ENCODE measurements around the gene CP.
"Not testable (repeated sequence)": the region's sequence is repeated elsewhere in the genome, so short reads cannot be mapped to it uniquely, and the experiment has no call there.

The CP gene

GRCh38 chr3:149243540-149243939 lies 21.9 kb upstream of the CP start:
- intact Hi-C loops (cut with micrococcal nuclease): no loop called here
- H3K4me1 Mint-ChIP-seq (ENCODE audit: low read depth): peaks cover 24% of the 10 kb centered on the region
- H3K4me3 Mint-ChIP-seq: no peak overlapping the region
- no peaks in the 10 kb centered on the region for H3K9me3 Mint-ChIP-seq
- H3K27me3 Mint-ChIP-seq: no peaks in the 10 kb centered on the region
- no peaks in the 10 kb centered on the region for H3K36me3 Mint-ChIP-seq (ENCODE audit: low read depth)
- H3K27ac Mint-ChIP-seq: no peak overlapping the region

GRCh38 chr3:149239357-149239936 lies 17.8 kb upstream of the CP start:
- peaks cover 5% of the 10 kb centered on the region for H3K27me3 Mint-ChIP-seq
- no peaks in the 10 kb centered on the region for H3K36me3 Mint-ChIP-seq (ENCODE audit: low read depth)
- no peak overlapping the region for H3K27ac Mint-ChIP-seq
- intact Hi-C loops (cut with micrococcal nuclease): no loop called here
- H3K4me1 Mint-ChIP-seq (ENCODE audit: low read depth): peaks cover 17% of the 10 kb centered on the region
- H3K4me3 Mint-ChIP-seq: no peak overlapping the region
- no peaks in the 10 kb centered on the region for H3K9me3 Mint-ChIP-seq

GRCh38 chr3:149238268-149238667 lies 16.6 kb upstream of the CP start:
- H3K4me3 Mint-ChIP-seq; H3K27ac Mint-ChIP-seq; H3K36me3 Mint-ChIP-seq (ENCODE audit: low read depth); H3K9me3 Mint-ChIP-seq; intact Hi-C loops (cut with micrococcal nuclease); H3K27me3 Mint-ChIP-seq: not testable (repeated sequence)
- H3K4me1 Mint-ChIP-seq (ENCODE audit: low read depth): peaks cover 22% of the 10 kb centered on the region

GRCh38 chr3:149235599-149236424 lies 14.2 kb upstream of the CP start:
- H3K4me1 Mint-ChIP-seq (ENCODE audit: low read depth): peaks cover 39% of the 10 kb centered on the region
- no peak overlapping the region for H3K27ac Mint-ChIP-seq
- intact Hi-C loops (cut with micrococcal nuclease): no loop called here
- no peaks in the 10 kb centered on the region for H3K9me3 Mint-ChIP-seq
- no peak overlapping the region for H3K4me3 Mint-ChIP-seq
- H3K27me3 Mint-ChIP-seq: peaks cover 5% of the 10 kb centered on the region
- no peaks in the 10 kb centered on the region for H3K36me3 Mint-ChIP-seq (ENCODE audit: low read depth)

- no peak overlapping the region for H3K27ac Mint-ChIP-seq
- no peak overlapping the region for H3K4me3 Mint-ChIP-seq
- H3K4me1 Mint-ChIP-seq (ENCODE audit: low read depth): peaks cover 39% of the 10 kb centered on the region
- no peaks in the 10 kb centered on the region for H3K9me3 Mint-ChIP-seq
- H3K36me3 Mint-ChIP-seq (ENCODE audit: low read depth): no peaks in the 10 kb centered on the region
- peaks cover 5% of the 10 kb centered on the region for H3K27me3 Mint-ChIP-seq
- intact Hi-C loops (cut with micrococcal nuclease): no loop called here
Measured at GRCh38 chr3:149234671-149235245, 13.1 kb upstream of the CP start.

- Mint-ChIP-seq H3K4me3 (no peak overlapping the region), H3K27me3 (peaks cover 5% of the 10 kb centered on the region), H3K4me1 (ENCODE audit: low read depth) (peaks cover 39% of the 10 kb centered on the region), H3K9me3 (no peaks in the 10 kb centered on the region), H3K27ac (no peak overlapping the region), H3K36me3 (ENCODE audit: low read depth) (no peaks in the 10 kb centered on the region)
- intact Hi-C loops (cut with micrococcal nuclease): no loop called here
Measured at GRCh38 chr3:149233323-149233722, 11.7 kb upstream of the CP start.

- no peaks in the 10 kb centered on the region for H3K36me3 Mint-ChIP-seq (ENCODE audit: low read depth)
- peak overlapping the region; percentile 1 for H3K27ac Mint-ChIP-seq
- H3K27me3 Mint-ChIP-seq: peaks cover 3% of the 10 kb centered on the region
- peaks cover 39% of the 10 kb centered on the region for H3K4me1 Mint-ChIP-seq (ENCODE audit: low read depth)
- no peaks in the 10 kb centered on the region for H3K9me3 Mint-ChIP-seq
- intact Hi-C loops (cut with micrococcal nuclease): no loop called here
- H3K4me3 Mint-ChIP-seq: no peak overlapping the region
Measured at GRCh38 chr3:149231871-149232270, 10.2 kb upstream of the CP start.

GRCh38 chr3:149227591-149228268 lies 6.1 kb upstream of the CP start:
- Mint-ChIP-seq H3K36me3 (ENCODE audit: low read depth) (no peaks in the 10 kb centered on the region), H3K27ac (no peak overlapping the region), H3K4me1 (ENCODE audit: low read depth) (peaks cover 36% of the 10 kb centered on the region), H3K4me3 (no peak overlapping the region), H3K9me3 (no peaks in the 10 kb centered on the region), H3K27me3 (no peaks in the 10 kb centered on the region)
- intact Hi-C loops (cut with micrococcal nuclease): no loop called here

GRCh38 chr3:149226776-149227175 lies 5.1 kb upstream of the CP start:
- Mint-ChIP-seq H3K36me3 (ENCODE audit: low read depth) (no peaks in the 10 kb centered on the region), H3K27me3 (no peaks in the 10 kb centered on the region), H3K27ac (no peak overlapping the region), H3K9me3 (no peaks in the 10 kb centered on the region), H3K4me1 (ENCODE audit: low read depth) (peaks cover 30% of the 10 kb centered on the region), H3K4me3 (no peak overlapping the region)
- intact Hi-C loops (cut with micrococcal nuclease): no loop called here

GRCh38 chr3:149224736-149225594 lies 3.3 kb upstream of the CP start:
- Mint-ChIP-seq H3K4me1 (ENCODE audit: low read depth) (peaks cover 24% of the 10 kb centered on the region), H3K4me3 (peak overlapping the region; percentile 64), H3K36me3 (ENCODE audit: low read depth) (no peaks in the 10 kb centered on the region), H3K9me3 (no peaks in the 10 kb centered on the region), H3K27ac (peak overlapping the region; percentile 61), H3K27me3 (no peaks in the 10 kb centered on the region)
- intact Hi-C loops (cut with micrococcal nuclease): no loop called here

- no peak overlapping the region for H3K27ac Mint-ChIP-seq
- H3K4me3 Mint-ChIP-seq: no peak overlapping the region
- no peaks in the 10 kb centered on the region for H3K36me3 Mint-ChIP-seq (ENCODE audit: low read depth)
- intact Hi-C loops (cut with micrococcal nuclease): no loop called here
- H3K4me1 Mint-ChIP-seq (ENCODE audit: low read depth): peaks cover 24% of the 10 kb centered on the region
- no peaks in the 10 kb centered on the region for H3K27me3 Mint-ChIP-seq
- no peaks in the 10 kb centered on the region for H3K9me3 Mint-ChIP-seq
Measured at GRCh38 chr3:149223461-149223820, 1.8 kb upstream of the CP start.

- H3K36me3 Mint-ChIP-seq (ENCODE audit: low read depth); intact Hi-C loops (cut with micrococcal nuclease); H3K4me3 Mint-ChIP-seq; H3K9me3 Mint-ChIP-seq; H3K27me3 Mint-ChIP-seq; H3K27ac Mint-ChIP-seq; H3K4me1 Mint-ChIP-seq (ENCODE audit: low read depth): not testable (repeated sequence)
Measured at GRCh38 chr3:149219380-149220121, 2.1 kb downstream of the CP start.

- H3K36me3 Mint-ChIP-seq (ENCODE audit: low read depth): no peaks in the 10 kb centered on the region
- H3K4me3 Mint-ChIP-seq: no peak overlapping the region
- no peak overlapping the region for H3K27ac Mint-ChIP-seq
- intact Hi-C loops (cut with micrococcal nuclease): no loop called here
- no peaks in the 10 kb centered on the region for H3K27me3 Mint-ChIP-seq
- no peaks in the 10 kb centered on the region for H3K9me3 Mint-ChIP-seq
- H3K4me1 Mint-ChIP-seq (ENCODE audit: low read depth): no peaks in the 10 kb centered on the region
Measured at GRCh38 chr3:149217347-149217746, 4.3 kb downstream of the CP start.

Data from dendritic cell treated with granulocyte-macrophage colony-stimulating factor and Interleukin-4, amounts not matched to agents 40 ng/mL and 50 ng/mL, for 4 days (primary cell).